ENCODE results near the gene ARHGAP25.

The ARHGAP25 gene

DNA sequence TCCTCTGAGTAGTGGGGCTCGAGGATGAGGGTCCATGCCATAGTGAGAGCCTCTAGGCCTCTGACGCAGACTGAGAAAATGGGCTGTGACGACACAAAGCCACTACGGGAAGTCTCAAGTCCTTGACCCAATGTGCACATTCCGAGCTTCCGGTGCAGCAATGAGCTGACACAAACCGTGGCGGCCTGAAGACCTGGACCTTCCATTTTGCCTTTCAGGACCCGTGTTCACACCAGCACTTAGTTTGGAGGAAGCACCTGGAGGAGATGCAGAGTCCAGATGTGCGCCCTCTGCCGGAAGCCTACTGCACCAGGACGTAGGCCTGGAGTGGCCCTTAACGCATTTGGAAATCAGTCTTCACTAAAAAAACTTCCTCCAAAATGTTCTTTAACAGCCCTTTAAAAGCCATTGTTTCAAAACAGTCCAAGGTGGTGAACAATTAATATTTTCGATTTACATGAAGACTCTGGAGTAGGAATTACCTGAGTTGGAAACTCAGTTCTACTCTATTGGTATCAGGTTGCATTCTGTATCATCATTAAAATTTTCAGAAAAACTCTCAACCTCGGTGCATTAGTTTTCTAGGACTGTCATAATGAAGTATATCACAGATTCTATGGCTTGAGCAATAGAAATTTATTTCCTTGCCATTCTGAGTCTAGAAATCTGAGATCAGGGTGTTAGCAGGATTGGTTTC, 102.7 kb downstream of the ARHGAP25 start:
- DNase-seq: peak; percentile 24 to 67 (median 62)

DNA sequence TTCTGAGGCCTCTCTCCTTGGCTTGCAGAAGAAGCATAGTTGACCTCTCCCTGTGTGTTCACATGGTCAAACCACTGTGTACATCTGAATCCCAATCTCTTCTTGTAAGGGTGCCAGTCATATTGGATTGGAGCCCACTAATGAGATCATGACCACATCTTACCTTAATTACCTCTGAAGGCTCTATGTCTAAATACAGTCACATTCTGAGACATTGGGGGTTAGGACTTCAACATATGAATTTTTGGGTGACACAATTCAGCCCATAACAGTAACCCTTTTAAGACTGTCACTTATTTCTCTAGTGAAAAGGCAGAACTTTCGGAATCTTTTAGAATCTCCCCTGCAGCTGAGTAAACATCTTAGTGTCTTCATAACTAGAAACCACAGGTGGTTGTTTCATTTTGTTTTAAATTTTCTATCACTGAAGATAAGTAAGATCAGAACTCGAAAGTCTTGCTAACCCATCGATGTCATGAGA, 103.3 kb downstream of the ARHGAP25 start:
- peak in 1 of 5 donors; percentile 71 for DNase-seq

- no peak for DNase-seq
Measured at GRCh38 chr2:68838641-68839040, 104.0 kb downstream of the ARHGAP25 start.

DNA sequence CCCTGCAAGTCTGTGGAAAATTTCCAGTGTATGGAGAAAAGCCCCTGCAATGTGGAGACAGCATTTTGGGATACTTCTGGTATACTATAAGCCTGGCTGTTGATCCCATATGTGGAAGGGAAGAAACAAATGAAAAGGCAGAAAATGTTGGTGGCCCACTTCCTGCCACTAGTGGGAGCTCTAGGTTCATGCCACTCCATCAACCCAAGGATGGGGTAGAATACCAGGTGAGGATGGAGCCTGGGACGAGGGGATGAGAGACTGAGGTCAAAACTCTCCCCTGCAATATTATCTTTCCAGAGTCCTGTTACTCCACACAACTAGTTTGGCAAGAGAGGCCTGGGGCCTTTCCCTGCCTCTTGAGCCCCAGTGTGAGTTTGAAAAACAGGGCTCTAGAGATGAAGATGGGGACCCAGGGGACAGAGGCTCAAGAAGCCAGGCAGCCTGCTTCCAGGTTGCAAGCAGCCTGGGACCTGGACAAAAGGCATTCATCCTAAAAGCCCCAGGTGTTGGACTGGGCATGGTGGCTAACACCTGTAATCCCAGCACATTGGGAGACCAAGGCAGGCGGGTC, 104.7 kb downstream of the ARHGAP25 start:
- DNase-seq: peak in 1 of 5 donors; percentile 37

GRCh38 chr2:68845043-68845442, 110.4 kb downstream of the ARHGAP25 start:
- DNase-seq: no peak

GRCh38 chr2:68846091-68846490, 111.5 kb downstream of the ARHGAP25 start:
- DNase-seq: no peak

DNA sequence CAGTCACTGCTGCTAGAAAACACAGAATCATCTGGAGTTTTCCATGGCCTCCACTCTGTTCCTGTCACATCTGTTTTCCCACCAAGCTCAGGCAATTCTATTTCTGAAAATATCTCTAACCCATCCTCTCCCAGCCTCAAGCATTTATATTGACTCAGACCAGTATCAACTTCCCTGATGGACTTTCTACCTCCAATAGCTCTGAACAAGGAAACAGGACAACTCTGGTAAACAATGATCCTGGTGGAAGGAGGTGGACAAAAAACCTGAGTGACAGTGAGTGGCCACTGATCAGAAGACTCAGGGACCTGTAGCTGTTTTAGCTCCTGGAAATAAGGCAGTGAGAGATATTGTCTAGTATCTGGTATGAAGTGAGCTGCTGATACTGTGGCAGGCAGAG, 113.1 kb downstream of the ARHGAP25 start:
- no peak for DNase-seq

GRCh38 chr2:68849579-68850030, 115.0 kb downstream of the ARHGAP25 start:
- no peak for DNase-seq

GRCh38 chr2:68850524-68850923, 115.9 kb downstream of the ARHGAP25 start:
- no peak for DNase-seq

GRCh38 chr2:68853035-68853434, 118.4 kb downstream of the ARHGAP25 start:
- no peak for DNase-seq

DNA sequence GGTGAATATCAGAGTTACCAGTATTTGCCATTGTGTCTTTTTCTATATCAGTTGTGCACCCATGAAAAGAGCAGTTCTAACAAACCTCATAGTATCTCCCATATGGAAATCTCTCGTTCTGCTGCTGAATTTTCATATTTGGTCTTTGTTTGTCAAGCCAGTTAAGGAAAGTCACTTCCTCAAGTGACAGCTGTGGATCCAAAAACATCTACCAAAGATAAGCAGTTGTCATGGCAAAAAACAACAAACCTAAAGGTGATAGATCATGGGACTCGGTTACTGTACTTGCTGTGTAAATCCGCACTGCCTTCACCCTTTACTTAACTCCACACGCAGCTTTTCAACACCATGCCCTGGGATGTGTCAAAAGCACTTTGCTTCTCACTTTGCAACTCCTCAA, 119.3 kb downstream of the ARHGAP25 start:
- DNase-seq: no peak

DNA sequence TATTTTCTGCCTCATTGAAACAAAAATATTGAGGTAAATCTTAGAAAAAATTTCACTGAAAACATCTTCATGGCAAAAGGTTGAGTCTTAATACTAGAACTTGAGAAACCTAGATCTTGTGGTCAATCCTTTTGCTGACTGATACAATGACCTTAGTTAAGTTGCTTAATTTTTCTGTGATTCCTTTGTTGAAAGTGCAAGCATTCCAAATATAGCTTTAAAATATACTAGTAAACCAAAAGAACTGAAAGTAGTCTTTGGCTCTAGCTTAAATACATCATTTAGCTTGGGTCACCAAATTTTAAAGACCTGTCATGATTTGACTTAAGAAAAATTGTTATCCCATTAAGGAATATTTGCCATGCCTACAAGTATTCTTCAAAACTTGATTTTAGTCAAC, 119.9 kb downstream of the ARHGAP25 start:
- DNase-seq: no peak

- DNase-seq: no peak
Measured at GRCh38 chr2:68855550-68855949, 120.9 kb downstream of the ARHGAP25 start.

DNA sequence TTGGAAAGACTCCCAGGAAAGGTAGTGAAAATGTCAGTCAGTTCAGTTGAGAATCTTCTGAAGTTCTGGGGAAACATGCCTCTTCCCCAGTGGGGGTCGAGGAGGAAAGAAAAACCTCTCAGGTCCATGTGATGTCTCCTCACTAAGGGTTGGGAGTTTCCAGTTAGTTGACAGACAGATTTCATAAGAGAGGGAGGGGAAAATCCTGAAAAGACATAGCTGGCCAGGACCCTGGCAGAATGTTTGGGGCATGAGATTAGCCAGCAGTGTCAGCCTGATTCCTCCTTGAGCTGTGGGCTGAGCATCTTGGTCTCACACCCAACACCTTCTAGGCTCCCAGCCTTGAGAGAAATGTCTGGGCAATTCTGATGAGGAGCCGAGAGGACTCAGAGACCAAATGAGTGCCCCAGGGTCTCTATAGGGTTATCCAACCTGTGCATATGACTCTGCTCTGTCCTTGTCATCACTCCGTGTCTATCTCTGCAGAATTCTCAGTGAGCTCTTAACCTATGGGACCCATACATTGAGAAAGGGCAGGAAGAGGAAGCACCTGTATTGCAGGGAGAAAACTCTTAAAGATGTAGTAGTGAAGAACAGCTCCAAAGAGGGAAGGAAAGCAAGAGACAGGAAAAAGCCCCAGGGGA, 122.7 kb downstream of the ARHGAP25 start:
- DNase-seq: no peak

DNA sequence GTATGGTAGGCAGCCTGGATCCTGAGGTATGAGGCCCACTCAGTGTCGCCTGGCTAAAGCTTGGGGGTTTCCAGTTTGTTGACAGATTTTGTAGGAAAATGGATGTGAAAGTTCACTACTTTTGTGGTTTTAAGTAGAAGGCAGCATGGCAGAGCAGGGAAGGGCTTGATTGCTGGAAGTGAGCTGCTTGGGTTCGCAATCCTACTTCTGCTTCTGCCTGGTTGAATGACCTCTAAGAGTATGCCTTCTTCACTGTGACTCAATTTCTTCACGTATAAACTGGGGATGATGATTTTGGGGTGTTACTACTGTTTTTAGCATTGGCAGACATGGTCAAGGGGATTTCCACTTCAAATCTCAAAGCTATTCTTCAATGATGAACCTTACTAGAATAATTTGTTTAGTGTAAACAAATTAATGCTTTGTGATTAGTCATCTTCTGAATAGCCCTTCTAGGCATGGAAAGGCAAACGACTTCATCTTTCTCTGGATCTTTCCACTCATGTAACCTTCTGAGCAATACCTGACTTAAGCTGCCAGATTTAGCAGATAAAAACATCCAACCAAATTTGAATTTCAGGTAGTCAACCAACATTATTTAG, 123.3 kb downstream of the ARHGAP25 start:
- DNase-seq: peak in 1 of 5 donors; percentile 11

DNA sequence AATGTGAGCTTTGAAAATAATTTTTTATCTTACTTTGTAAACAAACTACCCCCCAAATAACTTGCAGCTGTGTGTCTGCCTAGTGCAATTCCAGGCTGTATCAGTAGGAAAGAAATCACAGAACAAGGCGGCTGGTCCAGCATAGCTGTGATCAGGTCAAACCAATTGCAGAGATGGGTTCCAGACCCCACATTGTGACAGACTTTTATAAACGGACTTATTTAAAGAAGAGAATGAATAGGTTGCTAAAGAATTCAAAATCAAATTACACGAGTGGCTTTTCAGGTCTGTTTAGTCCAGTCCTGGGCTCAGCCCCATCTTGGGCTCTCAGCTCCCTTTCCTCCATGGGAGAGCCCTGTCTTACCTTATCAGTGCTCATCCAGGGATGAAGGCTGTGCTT, 125.5 kb downstream of the ARHGAP25 start:
- no peak for DNase-seq

- peak in 1 of 5 donors; percentile 33 for DNase-seq
Measured at GRCh38 chr2:68861330-68861729, 126.7 kb downstream of the ARHGAP25 start.

- no peak for DNase-seq
Measured at GRCh38 chr2:68862889-68863288, 128.3 kb downstream of the ARHGAP25 start.

DNA sequence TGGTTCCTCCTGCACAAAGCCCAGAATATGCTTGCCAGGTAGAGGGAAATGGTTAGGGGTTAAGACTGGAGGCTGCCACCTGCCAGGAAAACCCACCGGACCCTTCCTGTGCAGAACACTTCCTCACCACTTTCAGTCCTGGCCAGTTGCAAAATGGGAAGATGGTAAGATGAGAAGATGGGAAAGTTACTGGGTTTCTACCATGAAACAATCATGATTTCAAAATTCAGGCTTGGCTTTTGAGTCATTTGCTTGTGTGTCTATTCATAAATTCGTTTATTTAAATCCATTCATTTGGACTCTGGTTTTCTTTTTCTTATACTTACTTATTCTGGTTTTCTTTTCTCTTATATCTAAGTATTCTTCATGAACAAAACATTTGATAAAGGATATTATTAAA, 129.4 kb downstream of the ARHGAP25 start:
- DNase-seq: no peak

- no peak for DNase-seq
Measured at GRCh38 chr2:68865108-68865507, 130.5 kb downstream of the ARHGAP25 start.

DNA sequence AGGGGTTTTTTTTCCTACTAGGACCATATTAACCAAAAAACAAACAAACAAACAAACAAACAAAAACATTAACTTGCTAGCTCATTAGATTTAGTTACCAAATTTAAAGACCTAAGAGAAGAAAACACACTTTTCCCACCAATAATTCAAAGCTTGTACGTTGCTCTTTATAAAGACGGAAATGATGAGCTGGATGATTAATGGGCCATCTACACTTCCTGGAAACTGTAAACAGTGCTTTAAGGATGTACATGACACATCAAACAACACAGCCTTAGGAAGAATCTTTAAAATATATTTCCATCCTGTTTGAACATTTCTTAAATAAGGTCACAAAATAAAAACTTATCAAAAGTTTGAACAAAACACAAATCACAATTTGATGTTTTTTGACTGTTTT, 135.6 kb downstream of the ARHGAP25 start:
- DNase-seq: peak in 1 of 5 donors; percentile 9

- DNase-seq: no peak
Measured at GRCh38 chr2:68871159-68871764, 136.7 kb downstream of the ARHGAP25 start, which contains the start of gene BMP10. BMP10 (minus strand) TSS chr2:68871397; CDS start chr2:68871358, 39 bp downstream.
